Activated CD4-positive, alpha-beta T cell treated with anti-CD3 and anti-CD28 coated beads, Interleukin-2, amount 50 U/mL, for 4 hours (primary cell): ENCODE measurements around the gene TMEM120A.

Experiments
- DNase-seq, 2 experiments: peaks; one replicate each; pipeline ENCODE4 v3.0.0-alpha.2; 2020

TMEM120A gene

GRCh38 chr7:75979759-75980429, 14.5 kb downstream of the TMEM120A start:
- DNase-seq: no peak

- no peak for DNase-seq
Measured at GRCh38 chr7:75977743-75978142, 16.7 kb downstream of the TMEM120A start.

GRCh38 chr7:75971961-75972763, 22.2 kb downstream of the TMEM120A start:
- no peak for DNase-seq

- DNase-seq: no peak
Measured at GRCh38 chr7:75971309-75971960, 23.0 kb downstream of the TMEM120A start.

GRCh38 chr7:75969704-75970498, 24.5 kb downstream of the TMEM120A start:
- DNase-seq: no peak

- no peak for DNase-seq
Measured at GRCh38 chr7:75969182-75969581, 25.2 kb downstream of the TMEM120A start.

- DNase-seq: no peak
Measured at GRCh38 chr7:75968561-75969001, 25.8 kb downstream of the TMEM120A start.

GRCh38 chr7:75968012-75968411, 26.4 kb downstream of the TMEM120A start:
- no peak for DNase-seq

- DNase-seq: no peak
Measured at GRCh38 chr7:75967487-75967997, 26.9 kb downstream of the TMEM120A start.

GRCh38 chr7:75967055-75967454, 27.3 kb downstream of the TMEM120A start:
- DNase-seq: no peak

- no peak for DNase-seq
Measured at GRCh38 chr7:75966190-75966961, 28.0 kb downstream of the TMEM120A start.

- no peak for DNase-seq
Measured at GRCh38 chr7:75965617-75966016, 28.8 kb downstream of the TMEM120A start.

GRCh38 chr7:75963381-75963995, 30.9 kb downstream of the TMEM120A start:
- DNase-seq: no peak

GRCh38 chr7:75962607-75963380, 31.6 kb downstream of the TMEM120A start:
- no peak for DNase-seq

GRCh38 chr7:75961218-75961617, 33.2 kb downstream of the TMEM120A start:
- DNase-seq: no peak

GRCh38 chr7:75960372-75960771, 34.0 kb downstream of the TMEM120A start:
- DNase-seq: no peak

- no peak for DNase-seq
Measured at GRCh38 chr7:75958802-75959543, 35.4 kb downstream of the TMEM120A start.

GRCh38 chr7:75957021-75957736, 37.2 kb downstream of the TMEM120A start:
- DNase-seq: no peak

GRCh38 chr7:75955331-75955955, 39.0 kb downstream of the TMEM120A start:
- no peak for DNase-seq
